ENCODE measurements around the gene CFHR5. TPM values are rescaled to one million over a fixed set of nuclear protein-coding genes. Genes with fewer than 3 reads are reported as not detected.

CFHR5 gene
- total RNA-seq, 4 donors from 2014 or later = not detected

DNA sequence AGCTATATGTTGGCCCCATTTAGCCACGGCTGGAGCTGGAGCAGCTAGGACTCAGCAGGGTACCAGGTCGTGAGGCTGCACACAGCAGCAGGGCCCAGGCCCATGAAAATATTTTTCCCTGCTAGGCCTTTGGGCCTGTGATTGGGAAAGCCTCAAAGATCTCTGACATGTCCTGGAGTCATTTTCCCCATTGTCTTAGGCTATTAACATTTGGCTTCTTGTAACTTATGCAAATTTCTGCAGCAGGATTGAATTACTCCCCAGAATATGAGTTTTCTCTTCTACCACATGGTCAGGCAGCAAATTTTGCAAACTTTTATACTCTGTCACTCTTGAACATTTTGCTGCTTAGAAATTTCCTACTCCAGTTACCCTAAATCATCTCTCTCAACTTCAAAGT, 22.6 kb upstream of the CFHR5 start:
- WGBS = 85% methylated on average over 2 of the region's 2 CpGs
- Histone ChIP-seq H3K36me3 (no peaks in the 10 kb centered on the region), H3K27me3 (no peaks in the 10 kb centered on the region), H3K4me3 (no peak overlapping the region), H3K9me3 (no peaks in the 10 kb centered on the region), H3K4me1 (no peaks in the 10 kb centered on the region), H3K27ac (no peak overlapping the region)
- DNase-seq (ENCODE audit: low spot score in 2 of 2) = no peak
- no peak for TF ChIP-seq POLR2AphosphoS5 (IDR thresholded peaks at IDR 0.05)
- no peak for TF ChIP-seq EP300 (IDR thresholded peaks at IDR 0.05)
- TF ChIP-seq POLR2A (IDR thresholded peaks at IDR 0.05) = no peak
- TF ChIP-seq, protein P1, sequence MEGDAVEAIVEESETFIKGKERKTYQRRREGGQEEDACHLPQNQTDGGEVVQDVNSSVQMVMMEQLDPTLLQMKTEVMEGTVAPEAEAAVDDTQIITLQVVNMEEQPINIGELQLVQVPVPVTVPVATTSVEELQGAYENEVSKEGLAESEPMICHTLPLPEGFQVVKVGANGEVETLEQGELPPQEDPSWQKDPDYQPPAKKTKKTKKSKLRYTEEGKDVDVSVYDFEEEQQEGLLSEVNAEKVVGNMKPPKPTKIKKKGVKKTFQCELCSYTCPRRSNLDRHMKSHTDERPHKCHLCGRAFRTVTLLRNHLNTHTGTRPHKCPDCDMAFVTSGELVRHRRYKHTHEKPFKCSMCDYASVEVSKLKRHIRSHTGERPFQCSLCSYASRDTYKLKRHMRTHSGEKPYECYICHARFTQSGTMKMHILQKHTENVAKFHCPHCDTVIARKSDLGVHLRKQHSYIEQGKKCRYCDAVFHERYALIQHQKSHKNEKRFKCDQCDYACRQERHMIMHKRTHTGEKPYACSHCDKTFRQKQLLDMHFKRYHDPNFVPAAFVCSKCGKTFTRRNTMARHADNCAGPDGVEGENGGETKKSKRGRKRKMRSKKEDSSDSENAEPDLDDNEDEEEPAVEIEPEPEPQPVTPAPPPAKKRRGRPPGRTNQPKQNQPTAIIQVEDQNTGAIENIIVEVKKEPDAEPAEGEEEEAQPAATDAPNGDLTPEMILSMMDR (IDR thresholded peaks at IDR 0.05) = no peak

DNA sequence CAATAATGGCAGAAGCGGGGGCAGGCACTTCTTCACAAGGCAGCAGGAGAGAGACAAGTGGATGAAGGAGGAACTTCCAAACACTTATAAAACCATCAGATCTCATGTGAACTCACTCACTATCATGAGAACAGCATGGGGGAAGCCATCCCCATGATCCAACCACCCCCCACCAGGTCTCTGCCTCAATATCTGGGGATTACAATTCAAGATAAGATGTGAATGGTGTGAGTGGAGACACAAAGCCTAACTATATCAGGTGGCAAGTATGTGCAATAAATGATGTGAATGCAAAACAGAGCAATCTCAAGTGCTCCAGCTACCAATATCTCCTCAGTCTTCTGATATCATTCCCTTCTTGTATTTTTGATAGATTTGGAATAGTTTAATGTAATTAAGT, 21.4 kb upstream of the CFHR5 start:
- no peak overlapping the region for H3K4me3 ChIP-seq
- WGBS = 88% methylated on average over 1 of the region's 1 CpG
- no peak overlapping the region for H3K27ac ChIP-seq
- H3K36me3 ChIP-seq = no peaks in the 10 kb centered on the region
- no peak for DNase-seq (ENCODE audit: low spot score in 2 of 2)
- H3K9me3 ChIP-seq = no peaks in the 10 kb centered on the region
- H3K27me3 ChIP-seq = no peaks in the 10 kb centered on the region
- H3K4me1 ChIP-seq = no peaks in the 10 kb centered on the region
- TF ChIP-seq POLR2AphosphoS5 (IDR thresholded peaks at IDR 0.05) (no peak), POLR2A (IDR thresholded peaks at IDR 0.05) (no peak), EP300 (IDR thresholded peaks at IDR 0.05) (no peak)
- TF ChIP-seq, protein P1 (IDR thresholded peaks at IDR 0.05) = no peak

DNA sequence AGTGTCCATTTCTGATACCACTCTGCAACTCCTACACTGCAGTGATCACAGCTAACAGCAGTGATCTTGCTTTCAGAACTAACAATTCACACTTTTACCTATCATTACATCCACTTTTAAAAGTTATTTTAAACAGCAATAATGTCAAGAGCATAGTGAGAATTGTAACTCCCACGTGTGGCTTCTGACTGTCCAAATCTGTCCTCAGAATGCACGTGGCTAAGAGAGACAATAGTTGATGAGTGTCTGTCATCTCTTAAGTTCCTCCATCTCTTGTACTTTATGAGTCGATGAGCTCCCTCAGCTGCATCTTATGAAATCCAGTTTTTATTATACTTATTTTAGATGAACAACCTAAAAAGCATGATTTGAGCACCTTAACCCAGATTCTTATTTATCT, 16.5 kb upstream of the CFHR5 start:
- Histone ChIP-seq H3K36me3 (no peaks in the 10 kb centered on the region), H3K4me3 (no peak overlapping the region), H3K27me3 (no peaks in the 10 kb centered on the region), H3K9me3 (no peaks in the 10 kb centered on the region), H3K4me1 (no peaks in the 10 kb centered on the region), H3K27ac (no peak overlapping the region)
- 66% methylated on average over 3 of the region's 3 CpGs for WGBS
- TF ChIP-seq, protein P1 (IDR thresholded peaks at IDR 0.05) = no peak
- TF ChIP-seq POLR2A (IDR thresholded peaks at IDR 0.05) (no peak), POLR2AphosphoS5 (IDR thresholded peaks at IDR 0.05) (no peak), EP300 (IDR thresholded peaks at IDR 0.05) (no peak)
- DNase-seq (ENCODE audit: low spot score in 2 of 2) = no peak

DNA sequence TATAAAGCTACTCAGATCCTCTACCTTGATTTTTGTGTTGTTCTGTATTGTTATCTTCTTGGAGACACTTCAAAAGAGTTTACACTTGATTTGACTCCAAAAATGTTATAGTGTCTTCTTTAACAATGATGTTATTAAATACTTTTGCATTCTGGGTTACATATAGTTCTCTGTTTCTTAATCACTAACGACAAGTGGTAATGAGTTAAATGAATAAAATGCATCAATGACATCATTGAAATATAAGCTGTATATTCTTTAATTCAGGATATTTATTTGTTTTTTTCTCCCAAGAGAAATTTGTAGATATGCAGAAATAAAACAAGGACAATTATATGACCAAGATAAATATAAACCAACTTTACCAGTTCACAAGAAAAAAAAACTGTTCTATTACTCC, 7.2 kb upstream of the CFHR5 start:
- Histone ChIP-seq H3K27ac (no peak overlapping the region), H3K36me3 (no peaks in the 10 kb centered on the region), H3K9me3 (no peaks in the 10 kb centered on the region), H3K4me1 (no peaks in the 10 kb centered on the region), H3K4me3 (no peak overlapping the region), H3K27me3 (no peaks in the 10 kb centered on the region)
- no peak for TF ChIP-seq POLR2AphosphoS5 (IDR thresholded peaks at IDR 0.05)
- no peak for TF ChIP-seq EP300 (IDR thresholded peaks at IDR 0.05)
- TF ChIP-seq, protein P1 (IDR thresholded peaks at IDR 0.05) = no peak
- TF ChIP-seq POLR2A (IDR thresholded peaks at IDR 0.05) = no peak
- DNase-seq (ENCODE audit: low spot score in 2 of 2) = no peak
- 67% methylated on average over 1 of the region's 1 CpG for WGBS

DNA sequence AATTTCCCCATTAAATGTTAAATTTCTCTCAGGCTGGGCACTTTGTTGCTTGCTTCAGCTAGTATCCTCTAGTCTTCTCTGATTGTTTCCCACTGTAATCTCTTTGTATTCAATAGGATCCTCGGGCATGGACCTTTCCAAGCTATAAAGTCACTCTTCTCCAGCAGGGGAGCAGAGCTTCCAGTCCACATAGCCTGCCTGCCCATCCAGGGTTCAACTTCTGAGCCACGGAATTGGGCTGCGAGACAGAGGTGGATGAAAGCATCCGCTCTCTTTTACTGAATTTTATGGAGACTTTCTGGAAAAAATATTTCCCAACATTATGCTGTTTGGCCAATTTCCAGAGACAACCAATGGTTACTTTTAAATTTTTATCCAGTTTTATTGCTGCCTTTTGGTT, 1.1 kb upstream of the CFHR5 start:
- Histone ChIP-seq H3K4me3 (no peak overlapping the region), H3K36me3 (no peaks in the 10 kb centered on the region), H3K9me3 (no peaks in the 10 kb centered on the region), H3K27me3 (no peaks in the 10 kb centered on the region), H3K4me1 (no peaks in the 10 kb centered on the region), H3K27ac (no peak overlapping the region)
- WGBS = 91% methylated on average over 4 of the region's 4 CpGs
- TF ChIP-seq POLR2AphosphoS5 (IDR thresholded peaks at IDR 0.05) = no peak
- TF ChIP-seq POLR2A (IDR thresholded peaks at IDR 0.05) = no peak
- no peak for TF ChIP-seq EP300 (IDR thresholded peaks at IDR 0.05)
- TF ChIP-seq, protein P1 (IDR thresholded peaks at IDR 0.05) = no peak
- no peak for DNase-seq (ENCODE audit: low spot score in 2 of 2)

Measured in suprapubic skin (tissue), 4 donors.